ENCODE data around the gene SLC10A7. TPM values are rescaled to one million over a fixed set of nuclear protein-coding genes. Genes with fewer than 3 reads are reported as not detected.

Gene SLC10A7
- total and polyA plus RNA-seq, 2 donors from 2014 or later: 1.9 to 15.1 TPM

GRCh38 chr4:146453181-146453807 is 68.4 kb downstream of the SLC10A7 start:
- intact Hi-C loops (cut with DNase I): no loop called here
- Histone ChIP-seq H3K36me3 (ENCODE audit: control insufficient read depth in 2 of 3, insufficient read depth in 3 of 3, low read length in 3 of 3) (no peaks in the 10 kb centered on the region), H3K9ac (ENCODE audit: low read length in 3 of 3) (no peak overlapping the region), H3K4me3 (ENCODE audit: low read length in 3 of 3) (no peak overlapping the region), H3K9me3 (ENCODE audit: control insufficient read depth in 2 of 3, insufficient read depth in 1 of 3, low read length in 3 of 3) (peaks cover 0 to 5% (median 0%) of the 10 kb centered on the region in 3 donors), H3K4me1 (ENCODE audit: control insufficient read depth in 2 of 3, insufficient read depth in 2 of 3, low read depth in 1 of 3, low read length in 3 of 3) (no peaks in the 10 kb centered on the region), H3K27ac (ENCODE audit: low read depth in 2 of 2, low read length in 2 of 2) (no peak overlapping the region), H3K27me3 (ENCODE audit: control insufficient read depth, insufficient read depth, low read length) (no peaks in the 10 kb centered on the region)
- TF ChIP-seq CTCF (IDR thresholded peaks at IDR 0.05; ENCODE audit: borderline replicate concordance, extremely low read depth, insufficient read depth): no peak
- FAIRE-seq (no peak), DNase-seq (no peak)

- Histone ChIP-seq H3K4me1 (ENCODE audit: control insufficient read depth in 2 of 3, insufficient read depth in 2 of 3, low read depth in 1 of 3, low read length in 3 of 3) (no peaks in the 10 kb centered on the region), H3K27me3 (ENCODE audit: control insufficient read depth, insufficient read depth, low read length) (no peaks in the 10 kb centered on the region), H3K36me3 (ENCODE audit: control insufficient read depth in 2 of 3, insufficient read depth in 3 of 3, low read length in 3 of 3) (no peaks in the 10 kb centered on the region), H3K4me3 (ENCODE audit: low read length in 3 of 3) (no peak overlapping the region), H3K27ac (ENCODE audit: low read depth in 2 of 2, low read length in 2 of 2) (no peak overlapping the region), H3K9ac (ENCODE audit: low read length in 3 of 3) (no peak overlapping the region), H3K9me3 (ENCODE audit: control insufficient read depth in 2 of 3, insufficient read depth in 1 of 3, low read length in 3 of 3) (peaks cover 0 to 5% (median 0%) of the 10 kb centered on the region in 3 donors)
- no peak for FAIRE-seq
- intact Hi-C loops (cut with DNase I): no loop called here
- no peak for DNase-seq
- TF ChIP-seq CTCF (IDR thresholded peaks at IDR 0.05; ENCODE audit: borderline replicate concordance, extremely low read depth, insufficient read depth): no peak
These were observed 71.2 kb downstream of the SLC10A7 start for GRCh38 chr4:146450524-146450923.

GRCh38 chr4:146446555-146446954 is 75.2 kb downstream of the SLC10A7 start:
- Histone ChIP-seq H3K4me1 (ENCODE audit: control insufficient read depth in 2 of 3, insufficient read depth in 2 of 3, low read depth in 1 of 3, low read length in 3 of 3) (no peaks in the 10 kb centered on the region), H3K36me3 (ENCODE audit: control insufficient read depth in 2 of 3, insufficient read depth in 3 of 3, low read length in 3 of 3) (no peaks in the 10 kb centered on the region), H3K27ac (ENCODE audit: low read depth in 2 of 2, low read length in 2 of 2) (no peak overlapping the region), H3K9me3 (ENCODE audit: control insufficient read depth in 2 of 3, insufficient read depth in 1 of 3, low read length in 3 of 3) (peaks cover 0 to 3% (median 0%) of the 10 kb centered on the region in 3 donors), H3K4me3 (ENCODE audit: low read length in 3 of 3) (no peak overlapping the region), H3K27me3 (ENCODE audit: control insufficient read depth, insufficient read depth, low read length) (no peaks in the 10 kb centered on the region), H3K9ac (ENCODE audit: low read length in 3 of 3) (no peak overlapping the region)
- TF ChIP-seq CTCF (IDR thresholded peaks at IDR 0.05; ENCODE audit: borderline replicate concordance, extremely low read depth, insufficient read depth): no peak
- FAIRE-seq (no peak), DNase-seq (no peak)
- intact Hi-C loops (cut with DNase I): no loop called here
